K562 (cell line): Measurements from ENCODE around the gene OR5AU1. TPM values are rescaled to one million over a fixed set of nuclear protein-coding genes. Genes with fewer than 3 reads are reported as not detected.

Experiments used
- ATAC-seq: fragments of 200-7000 bp; cut with Tn5 transposase; 3 replicates; pipeline ENCODE4 v1.9.1; 2020; ENCODE audit warnings: moderate library complexity
- BruUV-seq: library from RNA; stranded (reverse); fragments of 400-500 nt; replicated peaks from 2 replicates; lab custom pipeline; 2021; lab: Mats Ljungman, UMichigan
- CTCF ChIA-PET: fragments of 300-600 bp; formaldehyde crosslinking; extraction: SDS; loops from one replicate; lab custom pipeline; 2021; ENCODE audit warnings: low intra/inter-chr PET ratio; lab: Yijun Ruan, JAX
- POLR2A ChIA-PET: fragments of 300-600, 350-650 bp; sonication (Branson Sonifier 250); formaldehyde crosslinking; extraction: SDS; loops from one replicate; lab custom pipeline; 2021; ENCODE audit warnings: antibody characterized with exemption, inconsistent platforms; lab: Yijun Ruan, JAX
- DNase-seq, 4 experiments: peaks; one replicate each; pipeline versions ENCODE4 v3.0.0 to v3.0.0-alpha.2; 2011 to 2018; ENCODE audit warnings: low spot score in 3 of 4, mixed read lengths in 3 of 4; ENCODE audit errors: extremely low read depth in 1 of 4
- FAIRE-seq: peaks from 2 replicates; lab custom pipeline; 2011; peaks lifted over from hg19 to GRCh38; lab: Jason Lieb, UNC
- H2AFZ ChIP-seq: 2 replicates; pipeline ENCODE4 v1.6.0; 2011; ENCODE audit warnings: low read depth, low read length, control low read depth, inconsistent platforms
- H3K27ac ChIP-seq: fragments of 200-600 bp; 3 replicates; pipeline ENCODE4 v1.8.0; 2011; ENCODE audit warnings: low read depth, mild to moderate bottlenecking, control low read depth, inconsistent platforms, low read length, moderate library complexity, mixed read lengths; ENCODE audit errors: extremely low read depth
- H3K27me3 ChIP-seq, 2 experiments: fragments of 300-600 bp in 1 of 2; 2 replicates in 1 of 2; 3 replicates in 1 of 2; pipeline versions ENCODE4 v1.6.0 to v1.8.0; 2011; ENCODE audit warnings: inconsistent platforms in 2 of 2, low read length in 2 of 2, mild to moderate bottlenecking in 1 of 2, mixed read lengths in 1 of 2, moderate library complexity in 1 of 2; ENCODE audit not compliant: control insufficient read depth in 2 of 2, insufficient read depth in 2 of 2
- H3K36me3 ChIP-seq: fragments of 300-600 bp; 3 replicates; pipeline ENCODE4 v1.8.0; 2011; ENCODE audit warnings: mild to moderate bottlenecking, low read length, inconsistent platforms; ENCODE audit not compliant: control insufficient read depth, insufficient read depth
- H3K4me1 ChIP-seq, 2 experiments: fragments of 200-600 bp in 1 of 2; replicated peaks in 1 of 2; 2 replicates in 1 of 2; 3 replicates in 1 of 2; pipeline versions ENCODE4 v1.5.1 to v1.8.0; 2011; ENCODE audit warnings: inconsistent platforms in 2 of 2, low read length in 2 of 2, mild to moderate bottlenecking in 1 of 2, mixed read lengths in 1 of 2, moderate library complexity in 1 of 2; ENCODE audit not compliant: control insufficient read depth in 2 of 2, insufficient read depth in 2 of 2
- H3K4me2 ChIP-seq: 2 replicates; pipeline ENCODE4 v1.6.1; 2011; ENCODE audit warnings: low read length, control low read depth, inconsistent platforms, mixed read lengths; ENCODE audit not compliant: insufficient read depth
- H3K4me3 ChIP-seq: fragments of 200-600 bp; sonication (generic), shearing (Covaris generic); 2 replicates; pipeline ENCODE4 v1.5.1; 2016; ENCODE audit warnings: control low read depth, inconsistent platforms
- H3K79me2 ChIP-seq: fragments of 200-600 bp; 3 replicates; pipeline ENCODE4 v1.8.0; 2011; ENCODE audit warnings: low read length, inconsistent platforms; ENCODE audit not compliant: control insufficient read depth, insufficient read depth
- H3K9ac ChIP-seq, 2 experiments: 2 replicates each; pipeline versions ENCODE4 v1.6.0 to v1.6.1; 2011; ENCODE audit warnings: low read depth in 2 of 2, low read length in 2 of 2, control low read depth in 1 of 2, inconsistent platforms in 1 of 2, mild to moderate bottlenecking in 1 of 2, mixed read lengths in 1 of 2; ENCODE audit not compliant: insufficient read depth in 1 of 2
- H3K9me1 ChIP-seq: one replicate; pipeline ENCODE4 v1.6.0; 2011; ENCODE audit warnings: inconsistent platforms, mild to moderate bottlenecking, low read length, moderate library complexity; ENCODE audit not compliant: control insufficient read depth, insufficient read depth
- H3K9me3 ChIP-seq: replicated peaks from 2 replicates; pipeline ENCODE4 v1.5.1; 2011; ENCODE audit warnings: low read depth, low read length, inconsistent platforms; ENCODE audit not compliant: control insufficient read depth, insufficient read depth
- H4K20me1 ChIP-seq: replicated peaks from 2 replicates; pipeline ENCODE4 v1.6.1; 2011; ENCODE audit warnings: low read length, inconsistent platforms, mixed read lengths; ENCODE audit not compliant: control insufficient read depth, insufficient read depth
- RREB1 ChIP-seq: fragments of 250-450 bp; sonication (Bioruptor Pico); IDR thresholded peaks from 2 replicates; pipeline ENCODE4 v1.4.0; 2020
- SFPQ ChIP-seq: fragments of 200-400 bp; formaldehyde crosslinking; IDR thresholded peaks from 2 replicates; pipeline ENCODE4 v1.6.1; 2017; ENCODE audit warnings: mild to moderate bottlenecking, low read depth, low read length, moderate library complexity
- ZNF609 ChIP-seq: sonication (generic); formaldehyde crosslinking; IDR thresholded peaks from 2 replicates; pipeline ENCODE4 v1.8.1; 2023; ENCODE audit warnings: missing genetic modification reagents, mild to moderate bottlenecking, borderline replicate concordance
- WGBS: fragments of 100-300 bp; shearing (Covaris generic); methylation state at CpG from one replicate; pipeline ENCODE4 v1.1.6; 2016; ENCODE audit warnings: low coverage, mixed read lengths; ENCODE audit not compliant: insufficient coverage; ENCODE audit errors: missing lambda C conversion rate; 5-methylcytosine and 5-hydroxymethylcytosine counted together
- in situ Hi-C: fragments of 300-500 bp; cut with MboI; formaldehyde crosslinking; loops from 4 replicates; pipeline ENCODE4 v1.15.0; 2018; ENCODE audit warnings: inconsistent platforms, mixed read lengths
- intact Hi-C: fragments of 100-400 bp; cut with micrococcal nuclease; formaldehyde crosslinking; loops from 2 replicates; pipeline ENCODE4 v1.14.2; 2022
- polyA plus RNA-seq, 8 experiments: library from polyadenylated mRNA; depleted of rRNA in 4 of 8; stranded (reverse) in 5 of 8; unstranded in 3 of 8; fragments of >200 nt; fragmentation: Nextera tagmentation in 2 of 8; fragmentation: Illumina TruSeq in 1 of 8; extraction: Ambion mirVana in 2 of 8; extraction: Trizol in 1 of 8; gene quantifications; 2 replicates each; pipeline versions ENCODE4 v1.2.1 to v1.2.3, GENCODE V29; 2011 to 2014; ENCODE audit warnings: inconsistent platforms in 1 of 8, missing spikeins in 1 of 8
- total RNA-seq, 7 experiments: library from RNA; depleted of rRNA in 6 of 7; stranded (reverse); fragments of >200 nt in 6 of 7; fragmentation: Illumina TruSeq in 2 of 7; extraction: Trizol in 2 of 7; gene quantifications; 2 replicates each; pipeline versions ENCODE4 v1.2.1 to v1.2.3, GENCODE V29; 2011 to 2021; ENCODE audit warnings: low replicate concordance in 1 of 7

OR5AU1 gene
- total and polyA plus RNA-seq, 9 of the 15 experiments (the other 6 are each of a cell fraction or from before 2014, with no cell fraction given): not detected

GRCh38 chr14:21108791-21109190 lies 47.1 kb downstream of the OR5AU1 start (continued):
- no peak for TF ChIP-seq SFPQ
- TF ChIP-seq, all 486 proteins: peak for 0

GRCh38 chr14:21107283-21107800 lies 48.5 kb downstream of the OR5AU1 start:
- Histone ChIP-seq H3K27ac (peak overlapping the region; percentile 72), H3K4me1 (peaks cover 37 to 50% of the 10 kb centered on the region in 2 experiments), H3K9ac (peak overlapping the region; percentile 29 to 87), H3K36me3 (no peaks in the 10 kb centered on the region), H3K4me3 (no peak overlapping the region), H2AFZ (peak overlapping the region; percentile 95), H4K20me1 (no peaks in the 10 kb centered on the region), H3K9me1 (no peaks in the 10 kb centered on the region), H3K79me2 (0 out of 3 replicates have a peak, but pooled peaks cover 6% of the 10 kb centered on the region), H3K9me3 (no peaks in the 10 kb centered on the region), H3K4me2 (peak overlapping the region; percentile 49), H3K27me3 (no peaks in the 10 kb centered on the region)
- ATAC-seq (peak; percentile 39), FAIRE-seq (peak; percentile 81), DNase-seq (peak; percentile 25 to 87 (median 52))
- intact Hi-C loops (loop anchor here (2.0 kb wide), 1 partner anchor 27 kb away; no protein-coding TSS in a partner anchor), in situ Hi-C loops (no loop called here)
- ChIA-PET CTCF (interaction anchor here (0.7 to 5.3 kb wide), 5 partner anchors 10 to 249 kb away, joined by 3 to 54 read pairs (median 4); partner anchors contain the start of gene ARHGEF40), POLR2A (interaction anchor here (0.6 kb wide), 1 partner anchor 44 kb away, joined by 3 read pairs; no protein-coding TSS in a partner anchor)
- no TSS peak for BruUV-seq
- WGBS: 3% methylated on average over 5 of the region's 5 CpGs
- TF ChIP-seq ZNF609 (CRISPR knock-in tag): no peak
- no peak for TF ChIP-seq RREB1
